HG03045 (cell line): Measurements from ENCODE around the gene ZNF19.

Source experiments
- ATAC-seq: cut with Tn5 transposase; IDR thresholded peaks from one replicate; pipeline ENCODE4 v1.9.1; 2021; ENCODE audit warnings: mild to moderate bottlenecking, moderate library complexity; ENCODE audit not compliant: unreplicated experiment

Gene ZNF19

GRCh38 chr16:71491054-71491453, 1.9 kb upstream of the ZNF19 start:
- no peak for ATAC-seq

- no peak for ATAC-seq
These were observed 1.2 kb upstream of the ZNF19 start for GRCh38 chr16:71490361-71490760.

GRCh38 chr16:71484006-71484893, 4.9 kb downstream of the ZNF19 start:
- peak; percentile 92 for ATAC-seq

- ATAC-seq, result no peak
These were observed 6.6 kb downstream of the ZNF19 start for GRCh38 chr16:71482569-71482968.

GRCh38 chr16:71480956-71481355, 8.2 kb downstream of the ZNF19 start:
- no peak for ATAC-seq

GRCh38 chr16:71479420-71479819, 9.7 kb downstream of the ZNF19 start:
- no peak for ATAC-seq

GRCh38 chr16:71476457-71477124, 12.5 kb downstream of the ZNF19 start:
- no peak for ATAC-seq

GRCh38 chr16:71474864-71475263, 14.3 kb downstream of the ZNF19 start:
- no peak for ATAC-seq

- ATAC-seq, result no peak
These were observed 15.2 kb downstream of the ZNF19 start for GRCh38 chr16:71473891-71474290.

GRCh38 chr16:71472931-71473330, 16.2 kb downstream of the ZNF19 start:
- no peak for ATAC-seq

- no peak for ATAC-seq
These were observed 17.1 kb downstream of the ZNF19 start for GRCh38 chr16:71472051-71472450.

- no peak for ATAC-seq
These were observed 21.3 kb downstream of the ZNF19 start for GRCh38 chr16:71467810-71468209.

GRCh38 chr16:71464231-71464630, 24.9 kb downstream of the ZNF19 start:
- ATAC-seq, result no peak

GRCh38 chr16:71461686-71462648, 27.2 kb downstream of the ZNF19 start, which contains the start of gene ZNF23:
TSS of gene ZNF23 (minus strand) at chr16:71462247. CDS start at chr16:71456796, 5,451 bp downstream.
- ATAC-seq, result peak; percentile 99

GRCh38 chr16:71460941-71461340, 28.2 kb downstream of the ZNF19 start:
- ATAC-seq, result no peak

GRCh38 chr16:71460236-71460635, 28.9 kb downstream of the ZNF19 start:
- ATAC-seq, result no peak

- ATAC-seq, result no peak
These were observed 29.6 kb downstream of the ZNF19 start for GRCh38 chr16:71459510-71459909.

- no peak for ATAC-seq
These were observed 32.3 kb downstream of the ZNF19 start for GRCh38 chr16:71456801-71457200.

- no peak for ATAC-seq
These were observed 36.1 kb downstream of the ZNF19 start for GRCh38 chr16:71453036-71453435.

- ATAC-seq, result no peak
These were observed 40.1 kb downstream of the ZNF19 start for GRCh38 chr16:71449020-71449419.

GRCh38 chr16:71448274-71448866, 40.8 kb downstream of the ZNF19 start:
- no peak for ATAC-seq
